Right hindlimb (tissue), 1 donor: ENCODE results near the gene IL19.
"Not testable (repeated sequence)": the region's sequence is repeated elsewhere in the genome, so short reads cannot be mapped to it uniquely, and the experiment has no call there.

Experiments used
- DNase-seq: peaks from one replicate; pipeline ENCODE4 v3.0.0-alpha.2; 2018

IL19 gene

DNA sequence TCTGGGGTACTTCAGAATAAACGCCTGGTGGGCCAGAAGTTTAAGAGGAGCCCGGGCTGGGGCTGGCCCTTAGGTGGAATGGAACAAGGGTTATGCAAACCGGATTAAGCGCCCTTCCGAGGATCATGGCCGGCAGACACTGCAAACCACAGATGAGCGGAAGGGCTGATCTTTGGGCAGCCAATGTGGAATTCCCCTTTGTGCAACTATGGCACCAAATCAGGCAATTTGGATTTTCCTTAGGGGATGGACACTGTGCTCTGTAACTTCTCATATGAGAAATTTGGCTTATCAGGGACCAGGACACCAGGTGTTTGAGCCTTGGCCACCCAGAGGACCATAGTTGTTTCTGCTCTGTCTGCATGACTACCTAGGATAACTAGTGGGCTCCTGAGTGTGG, 7.5 kb downstream of the IL19 start:
- no peak for DNase-seq

DNA sequence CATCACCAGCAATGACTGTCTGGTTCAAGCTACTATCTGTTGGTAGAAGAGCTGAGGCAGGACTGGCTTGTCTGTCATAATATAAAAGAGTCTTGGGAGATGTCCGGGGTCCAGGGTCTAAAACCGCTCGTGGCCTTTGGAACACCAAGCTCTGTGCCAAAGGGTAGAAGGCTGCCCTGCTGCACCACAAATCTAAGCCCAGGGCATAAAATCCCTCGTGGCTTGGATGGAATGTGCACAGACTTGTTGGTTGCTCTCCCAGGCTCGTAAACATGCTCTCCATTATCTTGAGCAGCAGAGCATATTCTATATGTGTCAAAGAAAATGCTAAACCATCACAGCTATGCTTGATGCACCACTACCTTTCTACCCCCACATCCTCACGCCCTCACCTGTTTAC, 8.3 kb downstream of the IL19 start:
- DNase-seq: not testable (repeated sequence)

DNA sequence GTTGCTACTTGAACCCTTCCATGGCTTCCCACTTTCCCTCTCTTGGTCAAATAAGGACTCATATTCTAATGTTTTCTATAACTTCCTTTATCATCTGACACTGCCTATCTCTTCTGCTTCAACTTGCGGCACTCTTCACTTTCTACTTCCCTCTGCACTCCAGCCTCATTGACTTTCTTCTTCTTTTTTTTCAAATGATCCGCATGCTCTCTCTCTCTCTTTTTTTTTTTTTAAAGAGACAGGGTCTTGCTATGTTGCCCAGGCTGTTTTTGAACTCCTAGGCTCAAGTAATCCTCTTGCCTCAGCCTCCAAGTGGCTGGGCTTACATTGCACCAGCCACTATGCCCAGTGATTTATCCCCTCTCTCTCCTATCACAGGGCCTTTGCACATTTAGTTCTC, 9.1 kb downstream of the IL19 start:
- no peak for DNase-seq

DNA sequence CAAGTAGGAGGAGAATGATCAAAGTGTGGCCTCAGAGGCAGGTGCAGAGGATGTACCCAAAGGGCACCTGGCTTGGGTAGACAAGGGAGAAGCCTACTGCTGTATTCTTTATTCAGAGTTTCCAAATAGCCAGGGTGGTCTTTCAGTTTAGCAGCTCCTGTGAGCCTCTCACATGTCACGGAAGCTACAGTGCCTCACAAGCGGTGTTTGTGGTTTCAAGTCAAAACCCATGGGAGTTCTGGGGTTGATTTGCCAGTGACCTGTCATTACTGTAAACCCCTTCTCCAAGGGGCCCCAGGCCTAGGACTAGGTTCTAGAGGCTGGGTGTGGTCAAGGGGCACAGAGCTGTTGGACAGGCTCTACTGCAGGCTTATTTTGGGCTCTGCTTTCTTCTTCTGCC, 11.9 kb downstream of the IL19 start:
- no peak for DNase-seq

DNA sequence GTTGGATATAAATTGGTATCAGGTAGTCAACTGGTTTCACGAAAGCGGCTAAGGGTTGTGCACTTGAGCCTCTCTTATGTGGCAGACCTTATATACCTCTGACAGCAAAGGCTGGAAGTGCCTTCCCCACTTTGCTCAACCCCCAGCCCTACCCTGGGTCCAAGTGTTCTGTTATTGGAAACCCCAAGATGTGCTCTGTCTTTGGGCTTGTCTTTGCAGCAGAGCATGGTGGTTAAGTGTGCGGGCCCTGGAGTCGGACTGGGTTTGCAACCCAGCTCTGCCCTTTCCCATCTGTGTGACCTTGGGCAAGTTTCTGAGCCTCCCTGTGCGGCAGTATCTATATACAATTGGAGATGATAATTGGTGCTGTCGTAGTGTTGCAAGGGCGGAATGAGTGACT, 12.9 kb downstream of the IL19 start:
- no peak for DNase-seq

DNA sequence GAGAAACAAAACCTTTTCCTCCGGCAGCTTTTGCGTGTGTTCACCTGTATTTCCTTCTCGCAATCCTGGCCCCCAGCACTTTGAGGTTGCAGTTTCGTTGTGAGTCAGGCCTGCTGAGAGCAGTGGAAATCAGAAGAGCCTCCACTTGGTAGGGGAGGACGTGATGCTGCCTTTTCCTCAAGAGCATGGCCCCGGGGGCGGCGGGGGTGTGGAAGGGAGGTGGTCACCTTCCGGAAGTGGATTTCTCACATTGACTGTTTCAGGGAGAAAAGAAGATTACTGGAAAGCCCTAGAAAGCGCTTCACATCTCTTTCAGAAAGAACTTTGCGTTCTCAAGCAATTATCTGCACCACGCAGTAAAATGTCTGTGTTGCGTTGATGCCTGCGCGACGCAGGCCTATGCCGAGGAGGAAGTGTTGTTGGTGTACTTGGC, 13.9 kb downstream of the IL19 start:
- no peak for DNase-seq

DNA sequence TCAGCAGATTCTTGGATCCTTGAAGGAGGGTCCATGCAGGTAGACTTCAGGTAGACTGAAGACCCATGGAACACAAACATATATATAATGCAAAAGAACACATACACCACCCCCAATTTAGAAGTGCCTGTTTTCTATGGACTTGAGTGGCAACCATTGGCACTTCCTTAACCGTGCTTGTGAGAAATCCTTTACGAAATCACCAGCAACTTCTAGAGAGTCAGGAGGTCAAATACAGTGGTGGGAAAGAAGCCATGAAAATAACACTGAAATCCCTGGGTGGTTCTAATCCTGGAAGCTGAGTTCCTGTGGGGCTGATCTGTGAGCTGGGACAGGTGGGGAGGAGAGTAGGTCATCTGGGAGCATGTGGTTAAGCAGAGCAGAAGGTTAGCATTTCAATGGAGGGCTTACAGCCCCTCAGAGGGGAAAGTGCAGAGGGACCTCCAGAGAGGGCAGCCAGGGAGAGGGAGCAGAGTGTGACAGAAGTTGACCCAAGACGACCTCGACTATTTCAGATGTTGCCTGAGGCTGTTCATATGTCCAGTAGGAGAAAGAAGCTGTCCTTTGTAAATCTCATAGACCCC, 14.7 kb downstream of the IL19 start:
- no peak for DNase-seq

DNA sequence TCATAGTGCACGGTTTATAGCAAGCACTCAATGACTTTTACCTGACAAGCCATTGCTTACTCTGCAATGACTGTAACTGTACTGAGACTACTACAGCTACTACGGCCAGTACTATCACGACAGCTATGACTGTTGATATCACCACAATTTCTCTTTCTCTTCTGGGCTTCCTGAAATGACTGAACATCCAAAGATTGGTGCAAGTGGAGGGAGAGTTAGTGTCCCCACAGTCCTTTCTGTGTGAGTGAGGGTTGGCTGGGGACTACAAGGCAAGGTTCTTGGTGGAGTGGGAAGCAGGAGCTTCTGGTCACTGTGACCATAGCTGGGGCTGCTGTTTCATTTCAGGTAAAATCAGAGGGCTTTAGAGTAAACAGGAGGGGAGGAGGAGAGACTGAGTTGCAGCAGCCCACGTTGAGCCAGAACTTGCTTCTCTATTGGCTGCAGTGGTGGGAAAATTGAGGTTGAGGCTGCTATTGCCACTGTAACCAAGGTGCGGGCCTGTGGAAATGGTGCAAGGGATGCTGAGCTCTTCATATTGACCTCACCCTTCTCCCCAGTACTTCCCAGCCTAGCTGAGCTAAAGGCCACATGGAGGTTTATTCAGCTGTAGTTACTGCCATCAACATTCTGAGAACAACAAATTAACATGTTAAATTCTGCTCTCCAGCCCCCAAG, 15.8 kb downstream of the IL19 start:
- no peak for DNase-seq

DNA sequence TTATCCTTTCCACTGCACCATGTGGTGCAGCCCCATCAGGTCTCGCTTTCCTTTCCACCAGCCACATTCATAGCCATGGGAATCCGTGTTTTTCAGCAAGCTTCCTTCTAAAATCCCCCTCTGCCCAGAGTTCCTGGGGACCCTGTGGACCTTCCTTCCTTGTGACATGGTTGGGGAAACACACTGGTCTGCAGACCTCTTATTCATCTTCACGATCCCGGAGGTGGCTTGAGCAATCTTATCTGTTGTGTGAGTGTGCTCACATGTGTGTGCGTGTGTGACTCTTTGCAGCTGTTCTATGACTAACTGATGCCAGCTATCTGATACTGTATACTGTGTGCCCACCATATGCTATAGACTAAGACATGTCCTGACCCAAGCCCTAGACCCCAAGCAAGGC, 17.3 kb downstream of the IL19 start:
- DNase-seq: no peak

DNA sequence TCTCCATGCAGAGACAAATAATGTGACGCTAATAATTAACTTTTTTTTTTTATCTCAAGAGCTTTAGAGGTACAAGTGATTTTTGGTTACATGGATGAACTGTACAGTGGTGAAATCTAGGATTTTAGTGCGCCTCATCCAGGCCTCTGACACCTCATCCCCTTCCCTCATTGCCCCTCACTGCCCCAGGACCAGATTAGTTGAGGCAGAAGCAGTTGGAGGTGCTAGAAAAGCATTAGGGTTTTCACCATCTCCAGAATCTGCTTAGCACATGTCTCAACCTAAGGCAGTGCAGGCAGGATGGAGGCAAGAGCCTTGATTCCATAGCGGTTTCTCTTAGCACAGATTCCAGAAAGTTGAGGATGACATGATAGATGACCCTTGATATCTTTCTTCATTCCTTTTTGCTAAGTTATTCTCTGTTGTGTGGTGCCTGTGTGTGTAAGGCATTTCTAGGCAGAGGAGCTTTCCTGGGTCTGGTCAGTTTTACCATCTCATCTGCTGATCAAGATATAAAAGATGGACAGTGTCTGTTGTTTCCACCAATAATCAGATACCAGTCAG, 18.0 kb downstream of the IL19 start:
- no peak for DNase-seq

DNA sequence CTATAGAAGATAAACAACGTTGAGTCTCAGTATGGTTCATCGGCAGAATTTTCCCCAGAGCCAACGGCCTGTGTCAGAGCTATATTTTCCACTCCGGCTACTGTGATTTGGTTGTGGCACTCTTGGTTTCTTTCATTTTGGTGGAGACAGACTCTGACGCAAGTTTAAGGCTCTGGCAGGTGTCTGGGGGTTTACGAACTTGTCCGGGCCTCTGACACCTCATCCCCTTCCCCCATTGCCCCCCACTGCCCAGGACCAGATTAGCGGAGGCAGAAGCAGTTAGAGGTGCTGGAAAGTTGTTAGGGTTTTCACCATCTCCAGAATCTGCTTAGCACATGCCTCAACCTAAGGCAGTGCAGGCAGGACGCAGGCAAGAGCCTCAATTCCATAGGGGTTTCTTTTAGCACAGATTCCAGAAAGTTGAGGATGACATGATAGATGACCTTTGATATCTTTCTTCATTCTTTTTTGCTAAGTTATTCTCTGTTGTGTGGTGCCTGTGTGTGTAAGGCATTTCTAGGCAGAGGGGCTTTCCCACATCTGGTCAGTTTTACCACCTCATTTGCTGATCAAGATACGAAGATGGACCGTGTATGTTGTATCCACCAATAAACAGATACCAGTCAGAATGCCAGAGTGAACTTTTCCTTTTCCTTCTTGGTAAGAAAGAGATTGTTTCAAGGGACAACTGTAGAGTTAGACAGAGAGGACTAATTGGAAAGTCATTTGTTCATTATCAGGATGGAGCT, 20.1 kb downstream of the IL19 start:
- DNase-seq: no peak

DNA sequence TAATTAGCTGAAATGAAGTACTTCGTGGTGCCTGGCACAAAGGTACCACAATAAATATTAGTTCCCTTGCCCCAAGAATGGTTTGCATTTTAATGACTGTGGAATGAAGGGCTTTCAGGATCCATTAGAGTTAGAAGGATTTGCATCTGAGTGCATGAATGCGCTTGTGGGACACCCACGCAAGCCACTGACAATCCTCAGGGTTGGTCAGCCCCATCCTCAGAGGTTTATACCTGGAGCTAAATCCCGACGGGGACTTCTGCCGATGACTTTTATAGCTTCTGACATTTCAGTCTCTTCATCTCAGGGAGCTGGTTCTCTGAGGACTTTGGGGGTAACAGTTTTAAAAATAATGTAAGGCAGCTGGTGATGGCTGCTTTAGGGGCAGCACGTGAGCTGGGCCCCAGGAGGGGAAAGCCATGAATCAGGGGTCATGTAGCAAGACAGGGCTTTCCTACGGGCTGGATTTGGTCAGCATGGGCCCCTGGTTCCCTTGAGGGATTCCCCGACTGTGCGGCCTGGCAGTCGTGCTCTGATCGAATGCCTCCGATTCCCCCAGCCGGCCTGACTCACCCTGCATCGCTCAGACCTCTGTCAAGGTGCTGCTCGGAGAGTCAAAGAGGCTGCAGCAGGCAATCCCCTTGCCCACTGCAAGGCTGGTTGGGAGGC, 22.5 kb downstream of the IL19 start:
- DNase-seq: no peak

DNA sequence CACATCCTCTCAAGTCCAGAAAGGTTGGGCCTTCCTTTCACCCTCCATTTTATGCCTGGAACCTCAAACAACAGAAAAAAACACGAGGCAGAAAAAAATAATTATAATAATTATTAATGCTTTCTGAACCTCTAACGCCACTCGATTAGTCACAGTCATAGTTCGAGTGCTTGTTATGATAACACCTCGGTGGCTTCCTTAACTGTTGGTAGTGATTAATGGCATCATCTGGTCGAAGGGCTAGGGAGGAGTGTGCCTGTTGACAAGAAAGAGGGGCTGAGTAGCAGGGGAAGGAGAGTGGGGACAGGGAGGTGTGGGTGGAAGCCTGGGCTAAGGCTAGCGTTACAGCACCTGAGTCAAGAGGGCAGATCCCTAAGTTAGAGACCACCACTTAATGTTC, 23.0 kb downstream of the IL19 start:
- DNase-seq: no peak

DNA sequence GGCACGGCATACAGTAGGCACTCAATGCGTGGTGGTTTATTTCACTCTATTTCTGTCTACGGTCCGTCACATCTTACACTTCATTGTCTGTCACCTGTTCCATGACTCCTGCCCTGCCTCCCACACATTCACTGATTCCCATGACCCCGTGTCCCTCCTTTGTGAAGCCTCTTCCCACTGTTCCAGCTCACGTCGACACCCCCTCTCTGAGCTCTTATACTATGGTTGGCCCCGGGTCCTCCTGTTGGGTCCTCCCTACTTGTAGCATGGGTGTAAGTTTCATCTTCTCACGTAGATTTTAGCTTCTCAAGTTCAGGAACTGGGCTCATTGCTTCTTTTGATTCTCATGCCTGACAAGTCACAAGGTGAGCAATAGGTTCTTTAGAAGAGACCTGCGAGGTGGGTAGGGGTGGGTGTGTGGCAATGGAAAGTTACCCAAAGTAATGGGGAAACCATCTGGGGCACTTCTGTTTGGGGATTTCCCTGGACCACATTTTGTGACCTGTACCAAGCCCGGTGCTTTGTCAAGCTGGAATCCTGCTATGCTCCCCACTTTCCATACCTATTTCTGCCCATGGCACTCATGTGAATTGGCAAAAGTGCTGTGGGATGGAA, 23.8 kb downstream of the IL19 start:
- DNase-seq: no peak

DNA sequence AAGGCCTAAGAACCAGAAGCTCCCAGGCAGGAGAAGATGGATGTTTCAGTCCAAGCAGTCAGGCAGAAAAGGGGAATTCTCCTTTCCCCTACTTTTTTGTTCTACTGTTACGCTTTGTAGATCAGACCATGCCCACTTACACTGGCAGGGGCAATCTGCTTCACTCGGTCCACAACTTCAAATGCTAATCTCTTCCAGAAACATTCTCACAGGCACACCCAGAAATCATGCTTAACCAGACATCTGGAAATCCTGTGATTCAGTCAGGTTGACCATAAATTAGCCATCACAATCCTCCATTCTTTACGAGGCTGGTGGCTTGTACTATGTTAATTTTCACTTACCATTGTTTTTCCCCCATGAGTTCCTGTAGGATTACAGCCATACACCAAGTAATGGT, 25.5 kb downstream of the IL19 start:
- no peak for DNase-seq

DNA sequence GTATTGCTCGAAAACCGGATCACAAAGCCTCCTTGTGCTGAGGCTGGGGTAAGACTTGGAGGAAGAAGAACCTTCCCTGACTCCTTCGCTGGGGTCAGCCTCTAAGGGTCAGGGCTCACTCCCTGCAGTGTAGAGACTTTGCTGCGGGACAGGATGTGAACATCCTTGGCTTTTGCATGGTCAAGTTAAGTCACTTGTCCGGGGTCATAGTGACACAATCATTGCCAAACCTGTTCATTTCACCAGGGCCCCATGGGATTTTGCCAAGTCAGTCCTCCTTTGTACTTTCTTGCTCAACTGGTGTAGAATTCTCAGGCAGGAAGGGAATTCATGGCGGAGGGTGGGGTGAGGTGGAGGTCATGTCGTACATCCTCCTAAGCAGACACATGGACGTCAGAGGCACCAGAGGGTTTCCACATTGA, 26.4 kb downstream of the IL19 start:
- no peak for DNase-seq

DNA sequence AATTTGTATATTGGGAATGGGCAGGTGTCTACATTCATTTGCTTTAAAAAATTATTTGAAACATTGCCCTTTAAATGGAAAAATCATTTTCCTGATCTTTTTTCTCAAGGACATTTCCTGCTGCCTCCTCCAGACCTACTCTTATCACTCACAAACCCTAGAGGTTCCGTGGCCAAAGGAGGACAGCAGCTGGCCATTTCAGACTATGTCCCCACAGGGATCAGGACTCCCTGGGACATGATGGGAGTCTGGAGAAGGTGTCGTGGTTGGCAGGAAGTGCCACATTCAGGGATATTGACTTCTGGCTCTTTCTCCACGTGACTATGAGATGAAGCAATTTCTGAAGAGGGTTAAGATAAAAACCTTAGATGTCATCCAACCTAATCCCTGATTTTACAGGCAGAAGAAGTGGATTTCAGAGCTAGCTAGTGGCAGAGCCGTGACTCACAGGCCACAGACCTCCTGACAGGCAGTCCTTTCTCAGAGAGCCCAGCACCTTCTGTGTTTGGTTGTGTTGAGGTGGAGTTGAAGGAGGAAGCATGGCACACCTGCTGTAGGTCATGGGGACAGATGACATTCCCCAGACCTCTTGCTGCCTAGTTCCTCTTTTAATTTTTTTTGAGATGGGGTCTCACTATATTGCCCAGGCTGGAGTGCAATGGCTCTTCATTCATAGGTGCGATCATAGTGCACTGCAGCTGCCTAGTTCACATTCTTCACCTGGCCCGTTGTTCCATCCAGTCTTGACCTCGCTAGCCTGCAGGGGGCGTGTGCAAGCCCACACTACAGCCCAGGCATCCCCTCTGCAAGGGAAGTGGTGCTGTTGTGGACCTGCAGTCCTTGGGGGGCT, 27.2 kb downstream of the IL19 start:
- DNase-seq: no peak

DNA sequence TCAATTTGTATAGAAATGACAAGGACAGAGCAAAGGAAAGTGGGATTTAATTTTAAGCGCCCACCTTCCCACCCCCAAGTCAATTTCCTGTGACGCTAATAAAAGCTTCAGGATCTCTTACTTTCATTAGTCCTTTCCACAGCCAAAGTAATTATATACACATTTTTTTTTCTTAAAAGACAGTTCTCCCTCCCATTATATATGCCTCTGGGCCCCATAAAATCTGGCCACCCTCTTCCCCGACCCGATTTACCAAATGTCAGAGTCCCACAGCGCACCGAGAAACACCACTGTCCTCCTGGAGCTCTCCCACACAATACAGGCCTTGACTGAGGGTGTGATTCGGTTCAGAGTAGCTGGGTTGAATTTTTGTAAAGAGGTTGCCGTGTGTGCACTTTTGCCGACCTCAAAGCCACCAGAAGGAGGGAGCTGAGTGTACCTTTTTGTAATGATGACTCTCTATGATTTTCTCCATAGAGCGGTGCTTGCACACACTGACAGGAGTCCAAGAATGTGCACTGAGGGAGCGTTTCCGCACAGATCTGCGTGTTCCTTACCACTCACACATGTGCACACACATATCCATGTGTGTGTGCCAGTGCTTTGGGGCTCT, 27.9 kb downstream of the IL19 start:
- no peak for DNase-seq

DNA sequence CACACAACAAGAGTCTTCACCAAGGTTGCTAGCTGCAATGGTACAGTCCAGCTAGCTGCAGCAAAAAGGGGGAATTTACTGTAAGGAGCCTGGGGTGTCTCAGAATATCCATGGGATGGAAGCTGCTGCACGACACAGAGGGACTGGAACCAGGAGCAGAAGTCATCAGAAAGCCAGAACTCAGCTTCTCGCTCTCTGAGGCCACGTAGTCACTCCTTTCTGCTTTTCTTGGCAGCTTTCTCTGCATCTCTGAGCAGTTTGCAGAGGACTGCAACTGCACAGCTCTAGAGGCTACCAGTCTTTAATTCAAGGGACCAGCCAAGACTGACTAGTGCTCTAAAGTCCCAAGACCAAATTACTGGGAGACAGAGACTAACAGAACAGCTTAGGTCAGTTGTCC, 28.7 kb downstream of the IL19 start:
- no peak for DNase-seq

DNA sequence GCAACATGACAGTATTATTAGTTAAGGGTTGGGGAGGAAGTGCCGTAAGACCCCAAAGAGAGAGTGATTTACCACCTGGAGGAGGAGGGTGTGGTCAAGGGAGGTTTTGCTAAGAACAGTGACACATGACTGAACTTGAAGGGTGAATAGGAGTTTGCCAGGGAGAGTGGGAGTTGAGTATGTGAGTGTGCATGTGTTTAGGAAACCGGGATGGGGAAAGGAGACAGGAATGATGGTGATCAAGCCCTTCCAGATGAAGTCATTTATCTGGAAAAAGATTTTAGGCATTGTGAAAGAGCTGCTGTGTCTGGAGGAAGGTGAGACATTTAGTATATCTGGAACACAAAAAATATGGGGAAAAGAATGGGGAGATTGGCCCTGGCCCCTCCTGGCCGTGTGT, 29.8 kb downstream of the IL19 start:
- no peak for DNase-seq

DNA sequence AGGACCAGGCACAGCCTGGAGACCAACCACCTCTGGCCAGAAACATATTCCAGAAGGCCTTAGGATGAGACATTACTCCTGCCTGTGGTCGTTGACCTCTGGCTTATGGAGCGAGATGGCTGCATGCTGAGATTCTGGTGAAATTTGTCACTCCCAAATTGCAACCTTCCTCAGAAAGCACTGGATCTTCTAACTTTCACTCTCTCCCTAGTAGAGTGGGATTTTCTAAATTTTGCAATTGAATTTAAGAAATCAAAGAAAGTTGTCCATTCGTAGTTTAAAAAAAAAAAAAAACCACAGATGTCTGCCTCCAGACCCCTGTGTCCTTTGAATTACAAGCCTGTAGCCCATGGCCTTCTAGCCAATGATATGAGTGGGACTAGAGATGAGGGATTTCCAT, 30.3 kb downstream of the IL19 start:
- DNase-seq: no peak

DNA sequence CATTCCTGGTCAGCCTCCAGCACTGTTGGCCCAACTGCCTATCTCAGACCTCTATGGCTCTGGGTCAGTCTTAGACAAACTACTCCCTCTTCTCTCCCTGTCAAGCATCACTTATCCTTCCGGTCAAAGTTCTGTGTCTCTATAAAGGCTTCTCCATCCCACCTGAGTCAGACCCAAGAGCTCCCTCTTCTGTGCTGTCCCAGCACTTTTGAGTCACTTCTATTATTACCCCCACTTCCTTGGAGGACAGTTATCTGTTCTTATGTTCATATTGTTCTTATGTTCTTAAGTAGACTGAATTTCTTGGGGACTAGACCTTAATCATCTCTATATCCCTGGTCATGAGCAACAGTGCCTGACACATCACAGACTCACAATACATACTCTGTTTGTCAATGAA, 30.9 kb downstream of the IL19 start:
- DNase-seq: no peak
